ENCODE measurements around the gene PCP4.

The PCP4 gene

DNA sequence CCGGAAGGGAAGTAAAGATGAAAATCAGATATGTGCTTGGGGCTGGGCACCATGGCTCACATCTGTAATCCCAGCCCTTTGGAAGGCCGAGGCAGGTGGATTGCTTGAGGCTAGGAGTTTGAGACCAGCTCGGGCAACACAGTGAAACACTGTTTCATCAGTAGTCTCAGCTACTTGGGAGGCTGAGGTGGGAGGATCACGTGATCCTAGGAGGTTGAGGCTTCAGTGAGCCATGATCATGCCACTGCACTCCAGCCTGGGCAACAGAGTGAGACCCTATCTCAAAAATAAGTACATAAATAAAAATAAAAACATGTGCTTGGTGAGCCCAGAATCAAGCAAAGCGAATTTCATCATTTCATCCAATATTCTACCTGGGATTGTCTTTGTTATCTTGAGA, 23.3 kb upstream of the PCP4 start:
- TF ChIP-seq, protein P1, sequence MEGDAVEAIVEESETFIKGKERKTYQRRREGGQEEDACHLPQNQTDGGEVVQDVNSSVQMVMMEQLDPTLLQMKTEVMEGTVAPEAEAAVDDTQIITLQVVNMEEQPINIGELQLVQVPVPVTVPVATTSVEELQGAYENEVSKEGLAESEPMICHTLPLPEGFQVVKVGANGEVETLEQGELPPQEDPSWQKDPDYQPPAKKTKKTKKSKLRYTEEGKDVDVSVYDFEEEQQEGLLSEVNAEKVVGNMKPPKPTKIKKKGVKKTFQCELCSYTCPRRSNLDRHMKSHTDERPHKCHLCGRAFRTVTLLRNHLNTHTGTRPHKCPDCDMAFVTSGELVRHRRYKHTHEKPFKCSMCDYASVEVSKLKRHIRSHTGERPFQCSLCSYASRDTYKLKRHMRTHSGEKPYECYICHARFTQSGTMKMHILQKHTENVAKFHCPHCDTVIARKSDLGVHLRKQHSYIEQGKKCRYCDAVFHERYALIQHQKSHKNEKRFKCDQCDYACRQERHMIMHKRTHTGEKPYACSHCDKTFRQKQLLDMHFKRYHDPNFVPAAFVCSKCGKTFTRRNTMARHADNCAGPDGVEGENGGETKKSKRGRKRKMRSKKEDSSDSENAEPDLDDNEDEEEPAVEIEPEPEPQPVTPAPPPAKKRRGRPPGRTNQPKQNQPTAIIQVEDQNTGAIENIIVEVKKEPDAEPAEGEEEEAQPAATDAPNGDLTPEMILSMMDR (IDR thresholded peaks at IDR 0.05): no peak
- no peak overlapping the region for H3K9ac ChIP-seq
- H3K4me1 ChIP-seq: no peaks in the 10 kb centered on the region
- H2AFZ ChIP-seq: no peak overlapping the region
- H3K9me3 ChIP-seq (ENCODE audit: control insufficient read depth, low read length): no peaks in the 10 kb centered on the region
- H3K79me2 ChIP-seq: no peaks in the 10 kb centered on the region
- no peaks in the 10 kb centered on the region for H3K27me3 ChIP-seq (ENCODE audit: control insufficient read depth, insufficient read depth, low read length)
- no peak overlapping the region for H3K4me3 ChIP-seq (ENCODE audit: low read depth, low read length)
- no peak overlapping the region for H3K27ac ChIP-seq
- H3K36me3 ChIP-seq (ENCODE audit: control insufficient read depth, insufficient read depth, low read length): no peaks in the 10 kb centered on the region
- no peak overlapping the region for H3K4me2 ChIP-seq (ENCODE audit: low read length)

DNA sequence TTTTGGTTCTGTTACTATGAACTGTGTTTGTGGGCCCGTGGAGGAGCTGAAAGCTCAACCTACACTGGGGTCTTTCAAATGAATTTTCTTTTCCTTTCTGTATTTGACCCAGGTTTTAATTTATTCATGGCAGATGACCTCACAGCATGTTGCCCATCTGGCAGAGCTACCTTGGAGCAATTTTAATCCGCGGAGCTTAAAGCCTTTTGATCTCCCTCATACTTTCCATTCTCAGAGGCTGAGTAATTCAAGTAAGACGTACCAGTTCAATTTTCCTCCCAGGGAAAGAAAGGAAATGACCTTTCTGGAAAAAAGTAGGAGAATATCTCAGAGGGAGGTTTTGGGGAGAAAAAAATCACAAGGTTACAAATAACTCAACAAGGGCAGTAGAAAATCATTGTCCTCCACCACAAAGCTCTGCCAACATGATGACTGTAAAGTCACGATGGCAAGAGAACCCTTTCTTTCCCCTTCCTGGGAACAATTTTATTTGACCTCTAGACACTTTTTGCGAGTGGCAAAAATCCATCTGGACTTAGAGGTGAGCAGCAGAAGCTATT, 21.6 kb upstream of the PCP4 start:
- H3K4me1 ChIP-seq: no peaks in the 10 kb centered on the region
- H3K27me3 ChIP-seq (ENCODE audit: control insufficient read depth, insufficient read depth, low read length): no peaks in the 10 kb centered on the region
- no peak overlapping the region for H3K4me3 ChIP-seq (ENCODE audit: low read depth, low read length)
- H3K4me2 ChIP-seq (ENCODE audit: low read length): no peak overlapping the region
- no peak overlapping the region for H3K9ac ChIP-seq
- H3K79me2 ChIP-seq: no peaks in the 10 kb centered on the region
- H3K27ac ChIP-seq: no peak overlapping the region
- TF ChIP-seq, protein P1 (IDR thresholded peaks at IDR 0.05): no peak
- H2AFZ ChIP-seq: no peak overlapping the region
- no peaks in the 10 kb centered on the region for H3K9me3 ChIP-seq (ENCODE audit: control insufficient read depth, low read length)
- no peaks in the 10 kb centered on the region for H3K36me3 ChIP-seq (ENCODE audit: control insufficient read depth, insufficient read depth, low read length)

DNA sequence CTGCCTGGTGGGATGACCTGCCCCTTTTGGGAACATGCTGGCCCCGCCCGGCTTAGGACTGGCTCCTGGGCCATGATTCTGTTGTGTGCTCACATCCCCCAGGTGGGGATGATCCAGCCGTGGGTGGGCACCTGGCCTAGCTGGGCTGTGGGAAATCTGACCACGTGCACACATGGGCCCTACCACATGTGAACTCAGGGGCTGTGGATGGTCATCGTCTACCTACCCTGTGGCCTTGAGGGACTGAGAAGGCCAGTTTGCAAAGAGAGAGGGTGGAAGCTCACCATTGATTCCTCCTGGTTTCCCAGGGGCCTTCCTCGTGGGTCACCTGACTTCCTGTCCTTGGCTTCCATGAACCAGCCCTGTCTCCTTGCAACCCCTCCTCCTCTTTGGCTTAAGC, 19.4 kb upstream of the PCP4 start:
- Histone ChIP-seq H3K27me3 (ENCODE audit: control insufficient read depth, insufficient read depth, low read length) (no peaks in the 10 kb centered on the region), H3K4me1 (no peaks in the 10 kb centered on the region), H3K27ac (no peak overlapping the region), H2AFZ (no peak overlapping the region), H3K36me3 (ENCODE audit: control insufficient read depth, insufficient read depth, low read length) (no peaks in the 10 kb centered on the region), H3K4me3 (ENCODE audit: low read depth, low read length) (no peak overlapping the region), H3K79me2 (no peaks in the 10 kb centered on the region), H3K9ac (no peak overlapping the region), H3K4me2 (ENCODE audit: low read length) (no peak overlapping the region), H3K9me3 (ENCODE audit: control insufficient read depth, low read length) (no peaks in the 10 kb centered on the region)
- TF ChIP-seq, protein P1 (IDR thresholded peaks at IDR 0.05): no peak

DNA sequence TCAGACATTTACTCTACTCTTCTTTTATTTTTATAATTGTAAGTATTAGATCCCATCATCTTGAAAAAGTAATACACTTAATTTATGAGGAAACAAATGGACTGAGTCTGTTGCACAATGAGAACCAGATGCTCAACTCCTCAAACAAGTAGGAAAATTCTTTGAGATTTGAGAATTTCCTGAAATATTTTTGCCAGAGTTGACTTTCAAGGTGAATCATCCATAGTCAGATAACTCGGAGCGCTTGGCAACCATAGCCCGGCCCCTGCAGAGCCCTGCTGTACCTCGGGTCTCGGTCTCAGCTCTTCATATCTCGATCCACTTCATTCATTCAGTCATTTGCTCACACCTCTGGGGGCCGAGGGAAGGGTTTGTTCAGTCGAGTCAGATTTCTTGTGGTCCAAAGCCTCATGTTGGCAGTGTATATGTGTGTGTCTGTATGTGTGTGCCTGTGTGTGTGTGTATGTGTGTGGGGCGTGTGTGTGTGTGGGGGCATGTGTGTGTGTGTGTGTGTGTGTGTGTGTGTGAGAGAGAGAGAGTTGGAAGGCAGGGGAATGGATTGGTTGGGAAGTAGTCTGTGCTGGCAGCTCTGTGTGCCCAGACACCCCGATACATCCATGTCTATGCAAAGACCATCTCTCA, 18.1 kb upstream of the PCP4 start:
- H3K36me3 ChIP-seq (ENCODE audit: control insufficient read depth, insufficient read depth, low read length): no peaks in the 10 kb centered on the region
- H3K27ac ChIP-seq: no peak overlapping the region
- no peak overlapping the region for H3K4me3 ChIP-seq (ENCODE audit: low read depth, low read length)
- H3K9me3 ChIP-seq (ENCODE audit: control insufficient read depth, low read length): no peaks in the 10 kb centered on the region
- no peak overlapping the region for H2AFZ ChIP-seq
- H3K79me2 ChIP-seq: no peaks in the 10 kb centered on the region
- H3K4me2 ChIP-seq (ENCODE audit: low read length): no peak overlapping the region
- no peaks in the 10 kb centered on the region for H3K27me3 ChIP-seq (ENCODE audit: control insufficient read depth, insufficient read depth, low read length)
- TF ChIP-seq, protein P1 (IDR thresholded peaks at IDR 0.05): no peak
- no peaks in the 10 kb centered on the region for H3K4me1 ChIP-seq
- H3K9ac ChIP-seq: no peak overlapping the region

DNA sequence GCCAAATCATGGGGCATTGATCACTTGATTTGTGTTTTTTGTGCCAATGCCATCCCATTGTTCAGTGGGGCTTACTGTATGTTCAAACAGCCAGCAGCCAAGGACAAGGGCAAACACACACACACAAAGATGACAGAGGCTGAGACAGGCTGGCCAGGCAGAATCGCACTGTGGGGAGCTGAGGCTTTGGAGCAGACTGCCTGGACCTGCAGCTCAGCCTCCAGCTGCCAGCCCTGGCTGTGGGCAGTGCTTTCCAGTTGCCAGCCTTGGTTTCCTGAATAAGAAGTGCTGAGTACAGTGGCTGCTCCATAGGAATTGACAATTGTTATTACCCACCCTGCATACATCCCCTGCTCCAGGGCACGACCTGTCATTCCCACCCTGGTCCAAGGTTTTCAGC, 16.9 kb upstream of the PCP4 start:
- no peaks in the 10 kb centered on the region for H3K27me3 ChIP-seq (ENCODE audit: control insufficient read depth, insufficient read depth, low read length)

More for the DNA sequence above, 16.9 kb upstream of the PCP4 start:
- Histone ChIP-seq H3K9me3 (ENCODE audit: control insufficient read depth, low read length) (no peaks in the 10 kb centered on the region), H3K79me2 (no peaks in the 10 kb centered on the region), H3K4me1 (no peaks in the 10 kb centered on the region), H3K27ac (no peak overlapping the region), H3K4me3 (ENCODE audit: low read depth, low read length) (no peak overlapping the region), H3K36me3 (ENCODE audit: control insufficient read depth, insufficient read depth, low read length) (no peaks in the 10 kb centered on the region), H3K4me2 (ENCODE audit: low read length) (no peak overlapping the region), H2AFZ (no peak overlapping the region), H3K9ac (no peak overlapping the region)
- TF ChIP-seq, protein P1 (IDR thresholded peaks at IDR 0.05): no peak
